GM08714 (cell line): Measurements from ENCODE around the gene TCP11X1.
"Not testable (repeated sequence)": the region's sequence is repeated elsewhere in the genome, so short reads cannot be mapped to it uniquely, and the experiment has no call there.

Source experiments
- H3K4me3 ChIP-seq: fragments of 200-500 bp; sonication (Bioruptor generic); 2 replicates; pipeline ENCODE4 v1.5.1; 2014; ENCODE audit warnings: mild to moderate bottlenecking, low read length, inconsistent platforms
- ZNF274 ChIP-seq: IDR thresholded peaks from 2 replicates; pipeline ENCODE4 v1.6.1; 2012; ENCODE audit warnings: mild to moderate bottlenecking, low read depth, low read length

The TCP11X1 gene

DNA sequence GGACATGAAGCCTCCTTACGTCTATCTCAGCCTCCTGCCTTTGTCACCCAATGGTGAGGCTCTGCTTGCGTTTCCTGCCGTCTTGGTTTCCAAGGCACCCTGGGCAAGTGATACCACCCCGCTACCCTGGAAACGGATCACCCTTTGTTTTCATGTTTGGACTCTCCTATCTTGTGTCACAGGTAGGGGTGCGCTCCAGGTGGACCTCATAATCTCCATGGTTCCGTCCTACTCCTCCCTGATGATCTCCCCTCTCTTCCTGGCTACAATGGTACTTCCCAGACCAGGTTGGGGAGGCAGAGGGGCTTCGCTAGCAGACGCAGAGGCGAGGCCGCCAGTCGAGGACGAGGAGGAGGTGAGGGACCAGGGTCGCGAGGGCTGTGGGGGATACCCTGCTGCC is at the start of gene TCP11X1:
Gene TCP11X1 (plus strand): TSS at position 316 of the 400 bp plus-strand sequence.
- not testable (repeated sequence) for H3K4me3 ChIP-seq

DNA sequence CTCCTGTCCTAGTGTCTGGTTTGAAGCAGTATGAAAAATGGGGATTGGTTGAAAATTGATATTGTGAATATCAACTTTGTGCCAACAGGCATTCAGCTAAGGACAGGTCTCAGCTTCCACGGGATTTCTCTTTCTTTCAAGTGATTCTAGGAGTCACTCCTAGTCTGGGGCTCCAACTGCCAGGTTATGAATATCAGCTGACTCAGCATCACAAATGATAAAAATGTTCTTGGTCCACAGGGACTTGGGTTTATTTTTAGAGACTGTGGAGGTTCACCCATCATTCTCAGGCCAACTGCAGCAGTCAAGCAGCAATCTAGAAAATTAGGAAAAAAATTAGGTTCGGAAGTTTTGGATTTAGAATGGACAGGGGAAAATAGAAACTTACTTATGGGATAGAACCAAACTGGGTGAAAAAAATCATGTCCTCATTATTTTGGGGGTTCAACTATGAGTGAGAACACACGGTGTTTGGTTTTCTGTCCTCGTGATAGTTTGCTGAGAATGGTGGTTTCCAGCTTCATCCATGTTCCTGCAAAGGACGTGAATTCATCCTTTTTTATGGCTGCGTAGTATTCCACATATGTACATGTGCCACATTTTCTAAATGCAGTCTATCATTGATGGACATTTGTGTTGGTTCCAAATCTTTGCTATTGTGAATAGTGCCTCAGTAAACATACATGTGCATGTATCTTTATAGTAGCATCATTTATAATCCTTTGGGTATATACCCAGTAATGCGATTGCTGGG is 29.0 kb upstream of the TCP11X1 start:
- TF ChIP-seq ZNF274 = no peak
- H3K4me3 ChIP-seq = no peak overlapping the region

DNA sequence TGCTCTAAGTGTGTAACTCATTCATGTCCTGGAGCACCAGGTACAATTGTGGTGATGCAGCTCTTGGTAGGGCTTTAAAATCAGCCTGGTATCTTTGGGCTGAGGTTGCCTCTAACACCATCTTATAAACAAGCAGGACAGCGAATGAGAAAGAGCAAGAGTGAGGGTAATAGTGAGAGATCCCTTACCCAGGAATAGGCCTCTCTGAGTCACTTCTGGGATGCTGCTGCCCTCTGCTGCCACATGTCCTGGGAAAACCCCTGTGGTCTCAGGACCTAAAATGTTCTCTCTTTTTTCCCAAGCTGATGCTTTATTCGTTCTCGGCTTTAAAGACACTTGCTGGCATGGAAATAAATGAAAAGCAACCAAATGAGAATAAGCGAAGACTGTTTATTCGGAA is 7.2 kb upstream of the TCP11X1 start:
- H3K4me3 ChIP-seq = not testable (repeated sequence)

DNA sequence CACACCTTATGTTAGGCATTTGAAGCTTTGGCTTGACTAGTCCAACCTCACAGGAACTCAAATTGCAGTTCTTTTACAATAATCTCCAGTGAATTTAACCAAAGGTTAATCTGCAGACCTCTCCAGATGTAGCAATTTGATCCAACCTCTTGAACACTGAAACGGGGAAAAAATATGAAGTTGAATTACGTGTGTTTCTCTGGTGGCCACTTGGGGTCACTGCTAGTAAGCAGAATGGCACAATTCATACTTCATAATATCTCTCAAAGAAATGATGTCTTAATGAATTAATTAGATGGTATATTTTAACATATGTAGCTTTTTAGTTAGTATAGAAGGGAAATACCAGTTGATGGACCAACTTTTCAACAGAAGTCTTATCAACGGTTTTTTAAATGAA is 1.4 kb downstream of the TCP11X1 start:
- H3K4me3 ChIP-seq = not testable (repeated sequence)

DNA sequence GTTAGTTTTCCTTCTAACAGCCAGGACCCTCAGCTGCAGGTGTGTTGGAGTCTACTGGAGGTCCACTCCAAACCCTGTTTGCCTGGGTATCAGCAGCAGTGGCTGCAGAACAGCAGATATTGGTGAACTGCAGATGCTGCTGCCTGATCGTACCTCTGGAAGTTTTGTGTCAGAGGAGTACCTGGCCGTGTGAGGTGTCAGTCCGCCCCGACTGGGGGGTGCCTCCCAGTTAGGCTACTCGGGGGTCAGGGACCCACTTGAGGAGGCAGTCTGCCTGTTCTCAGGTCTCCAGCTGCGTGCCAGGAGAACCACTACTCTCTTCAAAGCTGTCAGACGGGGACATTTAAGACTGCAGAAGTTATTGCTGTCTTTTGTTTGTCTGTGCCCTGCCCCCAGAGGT is 20.6 kb downstream of the TCP11X1 start:
- not testable (repeated sequence) for H3K4me3 ChIP-seq

DNA sequence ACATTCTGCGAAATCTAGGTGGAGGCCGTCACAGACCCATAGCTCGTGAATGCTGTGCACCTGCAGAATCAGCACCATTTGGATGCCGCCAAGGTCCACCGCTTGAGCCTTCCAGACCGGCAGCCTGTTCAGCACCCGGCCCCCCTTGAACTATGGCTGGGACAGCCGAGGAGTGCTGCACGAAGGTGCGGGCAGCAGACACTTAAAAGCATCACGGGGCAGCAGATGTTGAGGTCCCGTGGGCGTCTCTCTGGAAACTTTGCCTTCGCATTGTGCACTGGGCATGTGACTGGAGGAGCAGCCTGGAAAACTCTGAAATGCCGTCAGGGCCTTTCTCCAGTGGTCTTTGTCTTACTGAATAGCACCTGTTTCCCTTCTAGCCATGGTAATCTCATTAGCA is 25.2 kb downstream of the TCP11X1 start:
- H3K4me3 ChIP-seq = not testable (repeated sequence)

DNA sequence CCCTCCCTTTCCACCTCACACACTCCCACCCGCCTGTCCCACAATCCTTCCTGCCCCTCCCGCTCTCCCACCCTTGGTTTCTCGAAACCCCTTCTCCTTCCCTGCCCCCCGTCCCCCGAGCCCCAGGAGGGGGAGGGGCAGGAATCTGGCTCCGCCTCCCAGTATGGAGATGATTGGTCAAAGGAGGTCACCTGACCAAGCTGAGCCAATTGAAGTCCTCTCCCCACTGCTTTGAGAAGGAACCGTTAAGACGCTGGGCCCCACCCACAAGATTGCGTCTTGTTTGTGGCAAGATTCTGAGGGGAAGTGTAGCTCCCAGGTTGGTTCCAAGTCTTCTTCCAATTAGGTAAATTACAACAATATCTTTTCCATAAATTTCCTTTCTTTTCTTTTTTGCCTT is 31.8 kb downstream of the TCP11X1 start, which contains the start of gene NXF2:
Gene NXF2 (plus strand): TSS at position 275 of the 400 bp plus-strand sequence. CDS start 59,912 bp downstream, outside the sequence.
- not testable (repeated sequence) for H3K4me3 ChIP-seq

DNA sequence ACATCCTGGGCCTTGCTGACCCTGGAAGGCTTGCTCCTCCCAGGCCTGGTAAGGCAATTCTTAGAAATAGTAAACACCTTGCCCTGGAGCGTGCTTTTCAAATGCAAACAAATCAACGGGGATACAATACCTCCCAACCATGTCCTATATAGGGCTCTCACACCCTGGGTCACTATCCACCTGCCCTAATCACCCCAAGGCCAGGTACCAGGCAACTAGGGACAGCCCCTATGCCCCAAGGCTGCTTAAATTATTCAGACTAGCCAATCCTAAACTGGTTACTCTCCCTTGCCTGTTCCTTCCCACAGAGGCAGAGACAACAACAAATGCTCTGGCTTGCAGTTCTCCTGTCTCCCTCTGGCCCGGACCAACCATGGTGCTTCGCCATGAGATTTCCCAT is 57.1 kb downstream of the TCP11X1 start:
- H3K4me3 ChIP-seq = not testable (repeated sequence)
